HCT116 (cell line): ENCODE results near the gene ARHGAP31. TPM values are rescaled to one million over a fixed set of nuclear protein-coding genes. Genes with fewer than 3 reads are reported as not detected.

Experiments
- ATAC-seq: fragments of 200-7000 bp; cut with Tn5 transposase; 2 replicates; pipeline ENCODE4 v1.9.1; 2020; ENCODE audit warnings: mild to moderate bottlenecking, moderate library complexity
- BruUV-seq: library from RNA; stranded (reverse); fragments of 400-500 nt; replicated peaks from 2 replicates; lab custom pipeline; 2021; lab: Mats Ljungman, UMichigan
- CTCF ChIA-PET: fragments of 300-600 bp; sonication (Branson Sonifier 250); formaldehyde crosslinking; loops from one replicate; lab custom pipeline; 2021; ENCODE audit warnings: antibody characterized with exemption; lab: Charles Lee
- POLR2A ChIA-PET: fragments of 300-600, 350-600 bp; sonication (Branson Sonifier 250); formaldehyde crosslinking; loops from one replicate; lab custom pipeline; 2021; ENCODE audit warnings: antibody characterized with exemption; lab: Charles Lee
- RAD21 ChIA-PET, 2 experiments: fragments of 300-600 bp; sonication (Branson Sonifier 250); formaldehyde crosslinking; loops; one replicate each; lab custom pipeline; 2023; ENCODE audit warnings: low total read pairs in 2 of 2; ENCODE audit not compliant: uncharacterized antibody in 2 of 2, unreplicated experiment in 2 of 2, low non-redundant PET in 1 of 2; lab: Charles Lee
- DNase-seq: peaks from one replicate; pipeline ENCODE4 v3.0.0-alpha.2; 2010; ENCODE audit warnings: low read depth, low spot score
- H2AFZ ChIP-seq: fragments of 200-600 bp; shearing (Covaris generic), sonication (generic); 2 replicates; pipeline ENCODE4 v1.6.1; 2017; ENCODE audit warnings: low read depth, mixed run types, mixed read lengths, antibody characterized with exemption, low read length; ENCODE audit not compliant: poor library complexity, severe bottlenecking
- H3K27ac ChIP-seq: 2 replicates; pipeline ENCODE4 v1.5.1; 2012; ENCODE audit warnings: low read depth, low read length
- H3K27me3 ChIP-seq: fragments of 200-600 bp; sonication (generic); 2 replicates; pipeline ENCODE4 v1.6.1; 2016; ENCODE audit warnings: mixed run types, low read length, mixed read lengths; ENCODE audit not compliant: insufficient read depth
- H3K36me3 ChIP-seq, 2 experiments: fragments of 200-500 bp in 1 of 2; fragments of 200-600 bp in 1 of 2; sonication (Bioruptor generic) in 1 of 2; sonication (generic) in 1 of 2; 2 replicates each; pipeline versions ENCODE4 v1.5.1 to v1.6.1; 2014 to 2016; ENCODE audit warnings: low read length in 2 of 2, inconsistent platforms in 1 of 2, mixed read lengths in 1 of 2, mixed run types in 1 of 2; ENCODE audit not compliant: insufficient read depth in 2 of 2, control insufficient read depth in 1 of 2
- H3K4me1 ChIP-seq, 2 experiments: fragments of 200-600 bp in 1 of 2; sonication (generic) in 1 of 2; 2 replicates each; pipeline versions ENCODE4 v1.5.1 to v1.6.1; 2012 to 2017; ENCODE audit warnings: low read length in 2 of 2, inconsistent platforms in 1 of 2, mild to moderate bottlenecking in 1 of 2, mixed read lengths in 1 of 2, mixed run types in 1 of 2, moderate library complexity in 1 of 2; ENCODE audit not compliant: insufficient read depth in 2 of 2, control insufficient read depth in 1 of 2
- H3K4me2 ChIP-seq: fragments of 200-600 bp; sonication (generic); 2 replicates; pipeline ENCODE4 v1.6.1; 2017; ENCODE audit warnings: mixed run types, low read length, mixed read lengths
- H3K4me3 ChIP-seq, 2 experiments: fragments of 200-600 bp in 1 of 2; sonication (generic) in 1 of 2; replicated peaks in 1 of 2; 2 replicates each; pipeline ENCODE4 v1.5.1; 2011 to 2016; ENCODE audit warnings: low read length in 2 of 2, control low read depth in 1 of 2, low read depth in 1 of 2, mild to moderate bottlenecking in 1 of 2, mixed read lengths in 1 of 2, mixed run types in 1 of 2
- H3K79me2 ChIP-seq: fragments of 200-600 bp; sonication (generic); 2 replicates; pipeline ENCODE4 v1.6.1; 2017; ENCODE audit warnings: mild to moderate bottlenecking, mixed run types, low read length, moderate library complexity, mixed read lengths; ENCODE audit not compliant: insufficient read depth
- H3K9ac ChIP-seq: fragments of 200-600 bp; sonication (generic); 2 replicates; pipeline ENCODE4 v1.6.1; 2016; ENCODE audit warnings: low read length, mixed read lengths
- H3K9me2 ChIP-seq: fragments of 200-600 bp; sonication (generic), shearing (Covaris generic); 2 replicates; pipeline ENCODE4 v1.6.1; 2017; ENCODE audit warnings: mixed run types, mild to moderate bottlenecking, moderate library complexity; ENCODE audit not compliant: insufficient read depth
- H3K9me3 ChIP-seq, 2 experiments: fragments of 200-500 bp in 1 of 2; fragments of 200-600 bp in 1 of 2; sonication (Bioruptor generic) in 1 of 2; sonication (generic) in 1 of 2; 2 replicates each; pipeline ENCODE4 v1.6.1; 2014 to 2017; ENCODE audit warnings: low read length in 2 of 2, mixed read lengths in 2 of 2, inconsistent platforms in 1 of 2, low read depth in 1 of 2, mild to moderate bottlenecking in 1 of 2, mixed run types in 1 of 2, moderate library complexity in 1 of 2; ENCODE audit not compliant: control insufficient read depth in 1 of 2, insufficient read depth in 1 of 2
- H4K20me1 ChIP-seq: fragments of 200-600 bp; sonication (generic), shearing (Covaris generic); 2 replicates; pipeline ENCODE4 v1.6.1; 2017; ENCODE audit warnings: mixed run types, mild to moderate bottlenecking, moderate library complexity; ENCODE audit not compliant: insufficient read depth
- CBX3 ChIP-seq: IDR thresholded peaks from 2 replicates; pipeline ENCODE4 v1.6.1; 2012; ENCODE audit warnings: low read depth
- CTCF ChIP-seq, 3 experiments: fragments of 200-600 bp in 1 of 3; sonication (generic) in 1 of 3; IDR thresholded peaks in 2 of 3; conservative IDR thresholded peaks in 1 of 3; 2 replicates each; pipeline ENCODE4 v1.5.1; 2012 to 2017; ENCODE audit warnings: low read depth in 2 of 3, low read length in 2 of 3, antibody characterized with exemption in 1 of 3, borderline replicate concordance in 1 of 3, control low read depth in 1 of 3, mild to moderate bottlenecking in 1 of 3, mixed read lengths in 1 of 3, mixed run types in 1 of 3, moderate library complexity in 1 of 3; ENCODE audit not compliant: insufficient read depth in 1 of 3
- EGR1 ChIP-seq: IDR thresholded peaks from 2 replicates; pipeline ENCODE4 v1.6.1; 2012; ENCODE audit warnings: low read depth
- ELF1 ChIP-seq: IDR thresholded peaks from 2 replicates; pipeline ENCODE4 v1.6.1; 2012; ENCODE audit warnings: low read depth, borderline replicate concordance
- EZH2phosphoT487 ChIP-seq: fragments of 200-600 bp; IDR thresholded peaks from 2 replicates; pipeline ENCODE4 v1.6.1; 2018; ENCODE audit warnings: antibody characterized with exemption, borderline replicate concordance
- FOSL1 ChIP-seq: IDR thresholded peaks from 2 replicates; pipeline ENCODE4 v1.6.1; 2012; ENCODE audit warnings: low read depth
- RAD21 ChIP-seq: IDR thresholded peaks from 2 replicates; pipeline ENCODE4 v1.6.1; 2012; ENCODE audit warnings: low read depth, mild to moderate bottlenecking
- SRF ChIP-seq: IDR thresholded peaks from 2 replicates; pipeline ENCODE4 v1.6.1; 2012; ENCODE audit warnings: low read depth
- ZNF274 ChIP-seq: fragments of 200-500 bp; sonication (Bioruptor generic); IDR thresholded peaks from 2 replicates; pipeline ENCODE4 v1.6.1; 2014; ENCODE audit warnings: mild to moderate bottlenecking, low read depth, low read length, inconsistent platforms
- intact Hi-C: fragments of 100-400 bp; cut with micrococcal nuclease; formaldehyde crosslinking; loops from 2 replicates; pipeline ENCODE4 v1.10.0; 2022
- total RNA-seq: library from RNA; stranded (reverse); gene quantifications from one replicate; pipeline ENCODE4 v1.2.1, GENCODE V29; 2021; ENCODE audit not compliant: unreplicated experiment
- TF ChIP-seq, protein P1 (sequence below): IDR thresholded peaks from 2 replicates; pipeline ENCODE4 v1.6.1; 2011; ENCODE audit warnings: mild to moderate bottlenecking, low read length, moderate library complexity; ENCODE audit not compliant: insufficient replicate concordance; ENCODE audit errors: extremely low read depth
- TF ChIP-seq, protein P2 (sequence below): IDR thresholded peaks from 2 replicates; pipeline ENCODE4 v1.6.1; 2012; ENCODE audit warnings: low read depth
- TF ChIP-seq, protein P3 (sequence below): IDR thresholded peaks from 2 replicates; pipeline ENCODE4 v1.6.1; 2012

The ARHGAP31 gene
- total RNA-seq, 1 experiment from 2014 or later: 0.93 TPM

GRCh38 chr3:119255214-119255613, 39.0 kb upstream of the ARHGAP31 start:
- intact Hi-C loops: no loop called here
- ATAC-seq (no peak), DNase-seq (no peak)
- Histone ChIP-seq H3K4me3 (no peak overlapping the region), H3K79me2 (no peaks in the 10 kb centered on the region), H3K27me3 (no peaks in the 10 kb centered on the region), H2AFZ (no peak overlapping the region), H3K9ac (no peak overlapping the region), H3K27ac (no peak overlapping the region), H3K4me1 (peaks cover 0 to 8% of the 10 kb centered on the region in 2 experiments; a peak in 1 of 4 replicates), H4K20me1 (no peaks in the 10 kb centered on the region), H3K9me2 (no peaks in the 10 kb centered on the region), H3K9me3 (no peaks in the 10 kb centered on the region), H3K4me2 (no peak overlapping the region), H3K36me3 (no peaks in the 10 kb centered on the region)
- BruUV-seq: no TSS peak
- TF ChIP-seq FOSL1 (no peak), SRF (no peak), EGR1 (no peak), CBX3 (no peak), ELF1 (no peak)
- ChIA-PET RAD21 (no interaction called here), POLR2A (no interaction called here), CTCF (no interaction called here)

- ATAC-seq (no peak), DNase-seq (no peak)
- H3K9me2 ChIP-seq: no peaks in the 10 kb centered on the region
- ChIA-PET CTCF (interaction anchor here (1.3 kb wide), 1 partner anchor 13 kb away, joined by 5 read pairs; no protein-coding TSS in a partner anchor), RAD21 (no interaction called here), POLR2A (no interaction called here)
- H3K4me1 ChIP-seq: peaks cover 0 to 8% of the 10 kb centered on the region in 2 experiments; a peak in 1 of 4 replicates
- no peak overlapping the region for H3K27ac ChIP-seq
- H3K79me2 ChIP-seq: no peaks in the 10 kb centered on the region
- intact Hi-C loops: no loop called here
- H3K27me3 ChIP-seq: no peaks in the 10 kb centered on the region
- no peak overlapping the region for H3K9ac ChIP-seq
- H4K20me1 ChIP-seq: no peaks in the 10 kb centered on the region
- H3K4me3 ChIP-seq: no peak overlapping the region
- no peaks in the 10 kb centered on the region for H3K36me3 ChIP-seq
- H3K4me2 ChIP-seq: no peak overlapping the region
- H2AFZ ChIP-seq: peak overlapping the region; percentile 2
- no peaks in the 10 kb centered on the region for H3K9me3 ChIP-seq
- BruUV-seq: no TSS peak
- TF ChIP-seq EZH2phosphoT487 (no peak), EGR1 (no peak), CTCF (IDR thresholded peaks at IDR 0.05 in 2 of 3, conservative IDR thresholded peaks at IDR 0.05 in 1 of 3; ENCODE audit: borderline replicate concordance in 1 of 3, insufficient read depth in 1 of 3, low read depth in 2 of 3, low read length in 2 of 3) (no peak), SRF (no peak), ZNF274 (no peak), RAD21 (no peak), FOSL1 (no peak), ELF1 (no peak)
- TF ChIP-seq, protein P1, sequence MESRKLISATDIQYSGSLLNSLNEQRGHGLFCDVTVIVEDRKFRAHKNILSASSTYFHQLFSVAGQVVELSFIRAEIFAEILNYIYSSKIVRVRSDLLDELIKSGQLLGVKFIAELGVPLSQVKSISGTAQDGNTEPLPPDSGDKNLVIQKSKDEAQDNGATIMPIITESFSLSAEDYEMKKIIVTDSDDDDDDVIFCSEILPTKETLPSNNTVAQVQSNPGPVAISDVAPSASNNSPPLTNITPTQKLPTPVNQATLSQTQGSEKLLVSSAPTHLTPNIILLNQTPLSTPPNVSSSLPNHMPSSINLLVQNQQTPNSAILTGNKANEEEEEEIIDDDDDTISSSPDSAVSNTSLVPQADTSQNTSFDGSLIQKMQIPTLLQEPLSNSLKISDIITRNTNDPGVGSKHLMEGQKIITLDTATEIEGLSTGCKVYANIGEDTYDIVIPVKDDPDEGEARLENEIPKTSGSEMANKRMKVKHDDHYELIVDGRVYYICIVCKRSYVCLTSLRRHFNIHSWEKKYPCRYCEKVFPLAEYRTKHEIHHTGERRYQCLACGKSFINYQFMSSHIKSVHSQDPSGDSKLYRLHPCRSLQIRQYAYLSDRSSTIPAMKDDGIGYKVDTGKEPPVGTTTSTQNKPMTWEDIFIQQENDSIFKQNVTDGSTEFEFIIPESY: no peak
- TF ChIP-seq, protein P2, sequence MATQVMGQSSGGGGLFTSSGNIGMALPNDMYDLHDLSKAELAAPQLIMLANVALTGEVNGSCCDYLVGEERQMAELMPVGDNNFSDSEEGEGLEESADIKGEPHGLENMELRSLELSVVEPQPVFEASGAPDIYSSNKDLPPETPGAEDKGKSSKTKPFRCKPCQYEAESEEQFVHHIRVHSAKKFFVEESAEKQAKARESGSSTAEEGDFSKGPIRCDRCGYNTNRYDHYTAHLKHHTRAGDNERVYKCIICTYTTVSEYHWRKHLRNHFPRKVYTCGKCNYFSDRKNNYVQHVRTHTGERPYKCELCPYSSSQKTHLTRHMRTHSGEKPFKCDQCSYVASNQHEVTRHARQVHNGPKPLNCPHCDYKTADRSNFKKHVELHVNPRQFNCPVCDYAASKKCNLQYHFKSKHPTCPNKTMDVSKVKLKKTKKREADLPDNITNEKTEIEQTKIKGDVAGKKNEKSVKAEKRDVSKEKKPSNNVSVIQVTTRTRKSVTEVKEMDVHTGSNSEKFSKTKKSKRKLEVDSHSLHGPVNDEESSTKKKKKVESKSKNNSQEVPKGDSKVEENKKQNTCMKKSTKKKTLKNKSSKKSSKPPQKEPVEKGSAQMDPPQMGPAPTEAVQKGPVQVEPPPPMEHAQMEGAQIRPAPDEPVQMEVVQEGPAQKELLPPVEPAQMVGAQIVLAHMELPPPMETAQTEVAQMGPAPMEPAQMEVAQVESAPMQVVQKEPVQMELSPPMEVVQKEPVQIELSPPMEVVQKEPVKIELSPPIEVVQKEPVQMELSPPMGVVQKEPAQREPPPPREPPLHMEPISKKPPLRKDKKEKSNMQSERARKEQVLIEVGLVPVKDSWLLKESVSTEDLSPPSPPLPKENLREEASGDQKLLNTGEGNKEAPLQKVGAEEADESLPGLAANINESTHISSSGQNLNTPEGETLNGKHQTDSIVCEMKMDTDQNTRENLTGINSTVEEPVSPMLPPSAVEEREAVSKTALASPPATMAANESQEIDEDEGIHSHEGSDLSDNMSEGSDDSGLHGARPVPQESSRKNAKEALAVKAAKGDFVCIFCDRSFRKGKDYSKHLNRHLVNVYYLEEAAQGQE: no peak
- TF ChIP-seq, protein P3, sequence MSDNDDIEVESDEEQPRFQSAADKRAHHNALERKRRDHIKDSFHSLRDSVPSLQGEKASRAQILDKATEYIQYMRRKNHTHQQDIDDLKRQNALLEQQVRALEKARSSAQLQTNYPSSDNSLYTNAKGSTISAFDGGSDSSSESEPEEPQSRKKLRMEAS: no peak
These were observed 37.1 kb upstream of the ARHGAP31 start for GRCh38 chr3:119257111-119257510.
